Naive B cell (primary cell): Measurements from ENCODE around the gene PRAMEF33. TPM values are rescaled to one million over a fixed set of nuclear protein-coding genes. Genes with fewer than 3 reads are reported as not detected.
"Not testable (repeated sequence)": the region's sequence is repeated elsewhere in the genome, so short reads cannot be mapped to it uniquely, and the experiment has no call there.

Experiments
- ATAC-seq, 2 donors: fragments of 150-1000 bp; cut with Tn5 transposase; 2 replicates each; pipeline ENCODE4 v1.10.0; 2021; ENCODE audit warnings: low read depth in 2 of 2, mild to moderate bottlenecking in 2 of 2, moderate library complexity in 2 of 2
- DNase-seq: peaks from one replicate; pipeline ENCODE4 v3.0.0; 2022
- H3K27ac Mint-ChIP-seq, 6 donors: one replicate each; pipeline ENCODE4 v1.8.0; 2020 to 2022; ENCODE audit warnings: mild to moderate bottlenecking in 6 of 6, mixed read lengths in 6 of 6, moderate library complexity in 5 of 6, inconsistent platforms in 2 of 6
- H3K27me3 Mint-ChIP-seq, 3 donors: one replicate each; pipeline ENCODE4 v1.8.0; 2021 to 2022; ENCODE audit warnings: mixed read lengths in 3 of 3, mild to moderate bottlenecking in 1 of 3
- H3K36me3 Mint-ChIP-seq, 2 donors: one replicate each; pipeline ENCODE4 v1.8.0; 2020 to 2022; ENCODE audit warnings: mixed read lengths in 2 of 2, inconsistent platforms in 1 of 2, mild to moderate bottlenecking in 1 of 2
- H3K4me1 Mint-ChIP-seq, 3 donors: one replicate each; pipeline ENCODE4 v1.8.0; 2020 to 2022; ENCODE audit warnings: mixed read lengths in 3 of 3, inconsistent platforms in 1 of 3, mild to moderate bottlenecking in 1 of 3, moderate library complexity in 1 of 3
- H3K4me3 Mint-ChIP-seq, 8 donors: one replicate each; pipeline ENCODE4 v1.8.0; 2020 to 2022; ENCODE audit warnings: mild to moderate bottlenecking in 8 of 8, mixed read lengths in 8 of 8, moderate library complexity in 8 of 8, inconsistent platforms in 2 of 8
- H3K9me3 Mint-ChIP-seq, 7 donors: one replicate each; pipeline ENCODE4 v1.8.0; 2020 to 2022; ENCODE audit warnings: mixed read lengths in 7 of 7, mild to moderate bottlenecking in 5 of 7, inconsistent platforms in 2 of 7, moderate library complexity in 1 of 7
- polyA plus RNA-seq, 6 donors: library from polyadenylated mRNA; unstranded; fragments of 300-500 nt; fragmentation: Illumina TruSeq; gene quantifications; one replicate each; pipeline ENCODE4 v1.2.3, GENCODE V29; 2021; ENCODE audit warnings: low read depth in 6 of 6

PRAMEF33 gene
- polyA plus RNA-seq, 6 donors from 2014 or later = not detected

DNA sequence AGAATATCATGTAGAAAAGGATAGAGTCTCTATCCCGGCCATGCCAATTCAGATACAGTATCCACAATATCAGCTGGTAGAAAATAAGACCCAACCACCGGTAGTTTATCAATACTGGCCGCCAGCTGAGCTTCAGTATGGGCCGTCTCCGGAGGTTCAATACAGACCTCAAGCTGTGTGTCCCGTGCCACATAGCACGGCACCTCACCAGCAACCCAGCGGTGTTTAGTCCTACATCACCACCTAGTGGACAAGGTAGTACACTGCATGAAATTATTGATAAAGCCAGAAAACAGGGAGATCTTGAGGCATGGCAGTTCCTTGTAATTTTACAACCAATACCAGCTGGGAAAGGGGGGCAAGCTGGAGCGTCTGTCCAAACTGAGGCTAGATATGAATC lies 51.1 kb downstream of the PRAMEF33 start:
- not testable (repeated sequence) for H3K4me1 Mint-ChIP-seq, DNase-seq, H3K4me3 Mint-ChIP-seq, ATAC-seq, H3K27ac Mint-ChIP-seq, H3K27me3 Mint-ChIP-seq, H3K36me3 Mint-ChIP-seq
- H3K9me3 Mint-ChIP-seq = peaks cover 0 to 30% (median 12%) of the 10 kb centered on the region in 7 donors

DNA sequence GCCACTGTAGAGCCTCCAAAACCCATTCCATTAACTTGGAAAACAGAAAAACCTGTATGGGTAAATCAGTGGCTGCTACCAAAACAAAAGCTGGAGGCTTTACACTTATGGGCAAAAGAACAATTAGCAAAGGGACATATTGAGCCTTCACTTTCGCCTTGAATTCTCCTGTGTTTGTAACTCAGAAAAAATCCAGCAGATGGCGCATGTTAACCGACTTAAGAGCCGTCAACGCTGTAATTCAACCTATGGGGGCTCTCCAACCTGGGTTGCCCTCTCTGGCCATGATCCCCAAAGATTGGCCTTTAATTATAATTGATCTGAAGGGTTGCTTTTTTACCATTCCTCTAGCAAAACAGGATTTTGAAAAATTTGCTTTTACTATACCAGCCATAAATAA lies 53.4 kb downstream of the PRAMEF33 start:
- ATAC-seq, H3K27ac Mint-ChIP-seq, H3K36me3 Mint-ChIP-seq, H3K27me3 Mint-ChIP-seq, H3K4me3 Mint-ChIP-seq, H3K4me1 Mint-ChIP-seq: not testable (repeated sequence)
- peaks cover 0 to 24% (median 11%) of the 10 kb centered on the region in 7 donors for H3K9me3 Mint-ChIP-seq
- DNase-seq = peak; percentile 30

Other genes starting within 250 kb of the PRAMEF33 start
- gene PRAMEF27, start 247.0 kb upstream of the PRAMEF33 start, polyA plus RNA-seq = not detected
- not detected for gene HNRNPCL3, start 242.8 kb upstream of the PRAMEF33 start, polyA plus RNA-seq
- gene PRAMEF25, start 232.8 kb upstream of the PRAMEF33 start, polyA plus RNA-seq = not detected
- not detected for gene HNRNPCL2, start 186.7 kb upstream of the PRAMEF33 start, polyA plus RNA-seq
- not detected for gene PRAMEF26, start 147.5 kb upstream of the PRAMEF33 start, polyA plus RNA-seq
- not detected for gene HNRNPCL4, start 137.9 kb upstream of the PRAMEF33 start, polyA plus RNA-seq
- not detected for gene PRAMEF9, start 131.7 kb upstream of the PRAMEF33 start, polyA plus RNA-seq
- gene PRAMEF13, start 102.1 kb upstream of the PRAMEF33 start, polyA plus RNA-seq = not detected
- gene PRAMEF18, start 77.4 kb upstream of the PRAMEF33 start, polyA plus RNA-seq = not detected
- not detected for gene PRAMEF5, start 49.3 kb upstream of the PRAMEF33 start, polyA plus RNA-seq
- not detected for gene PRAMEF8, start 18.4 kb upstream of the PRAMEF33 start, polyA plus RNA-seq
- gene PRAMEF15, start 12.0 kb downstream of the PRAMEF33 start, polyA plus RNA-seq = not detected
- not detected for gene PRAMEF14, start 43.6 kb downstream of the PRAMEF33 start, polyA plus RNA-seq
- not detected for gene PRAMEF19, start 68.4 kb downstream of the PRAMEF33 start, polyA plus RNA-seq
- gene PRAMEF17, start 86.1 kb downstream of the PRAMEF33 start, polyA plus RNA-seq = not detected
- not detected for gene PRAMEF20, start 106.9 kb downstream of the PRAMEF33 start, polyA plus RNA-seq
- not detected for gene LRRC38, start 210.5 kb downstream of the PRAMEF33 start, polyA plus RNA-seq